Stomach (tissue), 9 donors: Measurements from ENCODE around the gene RBFOX1. TPM values are rescaled to one million over a fixed set of nuclear protein-coding genes. Genes with fewer than 3 reads are reported as not detected.
A peak's percentile ranks its signal among the peaks of the same experiment; 100 is the strongest.

ENCODE experiments used
- DNase-seq, 2 donors: peaks; one replicate each; pipeline versions ENCODE4 v3.0.0 to v3.0.0-alpha.2; 2013 to 2019
- H3K27ac ChIP-seq, 5 donors: fragments of 200-600 bp in 4 of 5; sonication (generic) in 4 of 5; one replicate each; pipeline ENCODE4 v1.5.1; 2013 to 2019; ENCODE audit warnings: mild to moderate bottlenecking in 1 of 5, moderate library complexity in 1 of 5
- H3K27me3 ChIP-seq, 3 donors: fragments of 200-600 bp; sonication (generic); one replicate each; pipeline ENCODE4 v1.5.1; 2017 to 2019; ENCODE audit warnings: mixed run types in 1 of 3
- H3K36me3 ChIP-seq, 4 donors: fragments of 200-600 bp; sonication (generic); 1 replicate in 3 of 4; 2 replicates in 1 of 4; pipeline ENCODE4 v1.5.1; 2016 to 2019
- H3K4me1 ChIP-seq, 4 donors: fragments of 200-600 bp; sonication (generic); one replicate each; pipeline ENCODE4 v1.5.1; 2016 to 2019
- H3K4me3 ChIP-seq, 4 donors: fragments of 200-600 bp; sonication (generic) in 3 of 4; one replicate each; pipeline ENCODE4 v1.5.1; 2016 to 2019; ENCODE audit warnings: mild to moderate bottlenecking in 1 of 4
- H3K9me3 ChIP-seq, 4 donors: fragments of 200-600 bp; sonication (generic); one replicate each; pipeline ENCODE4 v1.5.1; 2016 to 2019
- EP300 ChIP-seq: sonication (generic); formaldehyde crosslinking; IDR thresholded peaks from one replicate; pipeline ENCODE4 v1.6.1; 2017; ENCODE audit warnings: antibody characterized with exemption
- POLR2A ChIP-seq, 4 donors: fragments of 450-650 bp; IDR thresholded peaks; one replicate each; pipeline ENCODE4 v1.6.1; 2016; ENCODE audit warnings: antibody characterized with exemption in 4 of 4, control low read depth in 2 of 4, mild to moderate bottlenecking in 1 of 4, moderate library complexity in 1 of 4
- POLR2AphosphoS5 ChIP-seq, 3 donors: sonication (generic); formaldehyde crosslinking; IDR thresholded peaks; one replicate each; pipeline ENCODE4 v1.6.1; 2016; ENCODE audit warnings: antibody characterized with exemption in 3 of 3
- WGBS, 5 donors: extraction: QIAGEN DNeasy Blood & Tissue Kit in 3 of 5; methylation state at CpG; one replicate each; pipeline versions ENCODE4 v1.1.5 to v1.1.7; 2013 to 2018; 5-methylcytosine and 5-hydroxymethylcytosine counted together
- intact Hi-C: fragments of 100-400 bp; cut with DNase I; formaldehyde crosslinking; loops from one replicate; pipeline ENCODE4 v1.15.1; 2023; ENCODE audit warnings: low total_unique reads
- polyA plus RNA-seq, 3 donors: library from polyadenylated mRNA; stranded (reverse); fragments of 200-250 nt; gene quantifications; one replicate each; pipeline ENCODE4 v1.2.3, GENCODE V29; 2013
- total RNA-seq, 5 donors: library from RNA; depleted of rRNA; stranded (reverse); fragments of >200 nt; gene quantifications; one replicate each; pipeline versions ENCODE4 v1.1.0 to v1.2.3, GENCODE V29; 2014 to 2016
- TF ChIP-seq, protein P1 (sequence below), 7 experiments: fragments of 450-650 bp in 4 of 7; fragments of 200-600 bp in 3 of 7; sonication (generic) in 3 of 7; IDR thresholded peaks; one replicate each; pipeline ENCODE4 v1.5.1; 2016 to 2019; ENCODE audit warnings: antibody characterized with exemption in 7 of 7, control low read depth in 2 of 7, mild to moderate bottlenecking in 1 of 7
- donor health status: healthy with polysubstance abuse.
- donor health status: Bipolar disorder and iron deficiency.
- donor health status: healthy.

RBFOX1 gene
- total and polyA plus RNA-seq, 8 donors = 0.03 to 20.9 (median 0.35) TPM; not detected in 4

DNA sequence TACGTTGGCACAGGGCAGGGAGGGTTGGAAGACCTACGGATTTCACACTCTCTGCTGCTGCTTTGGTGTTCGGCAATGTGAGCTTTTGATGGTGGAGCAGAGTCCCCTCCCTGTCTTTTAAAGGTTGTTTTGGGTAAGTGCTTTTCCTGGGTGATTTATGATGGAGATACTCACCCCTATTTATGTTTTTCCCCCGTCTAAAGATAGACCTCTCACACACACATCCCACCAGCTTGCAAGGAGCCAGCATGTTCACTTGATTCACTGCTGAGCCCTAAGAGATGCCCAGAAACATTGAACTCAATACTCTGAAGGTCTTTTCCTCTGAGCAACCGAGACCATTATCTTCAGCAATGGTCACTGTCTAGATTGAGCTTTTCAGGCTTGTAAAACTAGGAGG is 8.3 kb downstream of the RBFOX1 start:
- WGBS, 5 donors = 61 to 75% (median 66%) methylated on average over 5 of the region's 5 CpGs
- DNase-seq = no peak
- Histone ChIP-seq H3K9me3 (no peaks in the 10 kb centered on the region), H3K27me3 (peaks cover 0 to 3% (median 0%) of the 10 kb centered on the region in 3 donors), H3K36me3 (no peaks in the 10 kb centered on the region), H3K4me1 (no peaks in the 10 kb centered on the region), H3K4me3 (no peak overlapping the region), H3K27ac (no peak overlapping the region)
- intact Hi-C loops = no loop called here
- TF ChIP-seq POLR2AphosphoS5 (IDR thresholded peaks at IDR 0.05) (no peak), POLR2A (IDR thresholded peaks at IDR 0.05) (no peak), EP300 (no peak)
- TF ChIP-seq, protein P1, sequence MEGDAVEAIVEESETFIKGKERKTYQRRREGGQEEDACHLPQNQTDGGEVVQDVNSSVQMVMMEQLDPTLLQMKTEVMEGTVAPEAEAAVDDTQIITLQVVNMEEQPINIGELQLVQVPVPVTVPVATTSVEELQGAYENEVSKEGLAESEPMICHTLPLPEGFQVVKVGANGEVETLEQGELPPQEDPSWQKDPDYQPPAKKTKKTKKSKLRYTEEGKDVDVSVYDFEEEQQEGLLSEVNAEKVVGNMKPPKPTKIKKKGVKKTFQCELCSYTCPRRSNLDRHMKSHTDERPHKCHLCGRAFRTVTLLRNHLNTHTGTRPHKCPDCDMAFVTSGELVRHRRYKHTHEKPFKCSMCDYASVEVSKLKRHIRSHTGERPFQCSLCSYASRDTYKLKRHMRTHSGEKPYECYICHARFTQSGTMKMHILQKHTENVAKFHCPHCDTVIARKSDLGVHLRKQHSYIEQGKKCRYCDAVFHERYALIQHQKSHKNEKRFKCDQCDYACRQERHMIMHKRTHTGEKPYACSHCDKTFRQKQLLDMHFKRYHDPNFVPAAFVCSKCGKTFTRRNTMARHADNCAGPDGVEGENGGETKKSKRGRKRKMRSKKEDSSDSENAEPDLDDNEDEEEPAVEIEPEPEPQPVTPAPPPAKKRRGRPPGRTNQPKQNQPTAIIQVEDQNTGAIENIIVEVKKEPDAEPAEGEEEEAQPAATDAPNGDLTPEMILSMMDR (IDR thresholded peaks at IDR 0.05) = no peak

DNA sequence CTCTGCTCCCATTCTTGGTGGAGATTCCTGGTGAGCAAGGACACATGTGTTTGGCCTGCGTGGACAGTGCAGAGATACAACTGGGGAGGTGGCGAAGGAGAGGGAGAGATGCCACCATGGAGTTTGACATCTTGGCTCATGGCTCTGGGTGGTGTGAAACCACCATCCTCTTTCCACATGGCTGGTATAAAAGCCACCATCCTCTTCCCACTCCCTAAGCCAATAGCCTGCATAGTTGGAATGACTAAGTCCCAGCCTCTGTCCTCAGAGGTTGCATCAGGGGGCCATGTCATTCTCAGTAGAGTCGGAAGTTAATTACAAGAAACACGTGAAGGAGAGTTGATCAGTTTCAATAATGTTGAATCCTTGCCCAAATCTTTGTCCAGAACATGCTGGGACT is 10.0 kb downstream of the RBFOX1 start:
- no peak for TF ChIP-seq POLR2A (IDR thresholded peaks at IDR 0.05)
- no peak for TF ChIP-seq POLR2AphosphoS5 (IDR thresholded peaks at IDR 0.05)
- TF ChIP-seq, protein P1 (IDR thresholded peaks at IDR 0.05) = no peak
- TF ChIP-seq EP300 = no peak
- WGBS, 5 donors = 75 to 81% (median 78%) methylated on average over 4 of the region's 4 CpGs
- intact Hi-C loops = no loop called here
- H3K4me1 ChIP-seq = no peaks in the 10 kb centered on the region
- H3K9me3 ChIP-seq = no peaks in the 10 kb centered on the region
- H3K36me3 ChIP-seq = no peaks in the 10 kb centered on the region
- no peak overlapping the region for H3K4me3 ChIP-seq
- H3K27ac ChIP-seq = no peak overlapping the region
- no peaks in the 10 kb centered on the region for H3K27me3 ChIP-seq
- no peak for DNase-seq

DNA sequence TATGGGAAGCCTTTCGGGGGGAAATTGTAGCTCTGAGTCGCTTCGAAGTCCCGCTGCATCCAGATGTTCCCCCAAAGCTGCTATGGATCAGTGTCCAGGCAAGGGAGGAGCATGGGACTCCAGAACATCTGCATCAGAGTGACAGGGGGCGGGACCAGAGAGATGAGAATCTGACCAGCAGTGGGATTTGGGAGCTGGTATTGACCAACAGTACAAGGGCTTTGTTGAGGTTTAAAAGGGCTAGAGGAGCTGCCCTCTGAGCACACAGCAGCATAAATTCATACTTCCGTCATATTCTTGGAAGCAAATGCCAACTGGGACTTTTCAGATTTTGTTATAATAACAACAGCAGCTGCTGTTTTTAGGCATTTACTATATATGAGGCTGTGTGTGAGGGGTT is 10.6 kb downstream of the RBFOX1 start:
- 68 to 79% (median 72%) methylated on average over 6 of the region's 6 CpGs for WGBS, 5 donors
- H3K27ac ChIP-seq = no peak overlapping the region
- no peak for TF ChIP-seq POLR2AphosphoS5 (IDR thresholded peaks at IDR 0.05)
- TF ChIP-seq EP300 = no peak
- TF ChIP-seq POLR2A (IDR thresholded peaks at IDR 0.05) = no peak
- TF ChIP-seq, protein P1 (IDR thresholded peaks at IDR 0.05) = no peak
- H3K4me3 ChIP-seq = no peak overlapping the region
- H3K9me3 ChIP-seq = no peaks in the 10 kb centered on the region
- intact Hi-C loops = no loop called here
- DNase-seq = peak in 1 of 2 donors; percentile 42
- no peaks in the 10 kb centered on the region for H3K27me3 ChIP-seq
- H3K4me1 ChIP-seq = no peaks in the 10 kb centered on the region
- H3K36me3 ChIP-seq = no peaks in the 10 kb centered on the region

DNA sequence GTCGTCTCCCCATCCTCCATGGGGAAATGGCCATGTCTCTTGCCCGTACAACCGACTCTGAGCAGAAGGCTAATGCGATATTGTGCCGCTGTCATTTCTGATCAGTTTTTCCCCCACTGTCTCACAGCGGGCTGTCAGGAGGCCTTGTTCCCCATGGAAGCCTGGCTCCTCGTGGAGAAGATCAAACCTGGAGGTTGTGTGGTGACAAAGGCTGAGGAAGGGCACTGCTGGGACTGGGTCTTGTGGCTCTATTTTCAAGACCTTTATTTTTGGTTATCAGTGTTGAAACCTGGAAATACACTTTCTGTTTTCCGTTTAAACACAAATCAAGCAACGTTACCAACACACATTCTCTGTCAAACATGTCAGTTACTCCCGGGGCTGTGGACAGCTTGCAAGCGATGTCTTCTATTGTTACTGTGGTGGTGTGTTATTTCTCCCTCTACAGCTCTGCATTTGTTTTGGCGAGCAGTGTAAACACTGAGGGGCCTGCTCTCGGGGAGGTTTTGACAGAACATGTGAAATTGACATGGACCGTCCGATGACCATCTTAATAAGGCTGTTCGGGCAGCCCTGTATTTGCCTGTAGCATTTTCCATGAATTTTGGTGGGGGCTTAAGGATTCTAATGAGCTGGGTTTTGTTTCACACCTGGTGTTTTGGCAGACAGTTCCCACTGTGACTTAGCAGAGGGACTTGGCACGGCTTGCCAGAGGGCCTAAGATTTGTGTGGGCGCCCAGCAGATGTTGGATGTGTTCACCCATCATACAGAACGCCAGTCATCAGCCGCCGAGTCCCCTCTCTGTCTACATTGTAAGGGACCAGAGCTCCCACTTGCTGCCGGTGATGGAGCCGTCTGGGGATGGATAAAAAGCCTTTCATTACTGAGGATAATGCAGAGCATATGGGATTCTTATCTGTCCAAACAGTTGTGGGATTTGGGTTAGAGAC is 12.5 kb downstream of the RBFOX1 start:
- Histone ChIP-seq H3K9me3 (no peaks in the 10 kb centered on the region), H3K27ac (no peak overlapping the region), H3K4me1 (no peaks in the 10 kb centered on the region), H3K4me3 (no peak overlapping the region), H3K27me3 (no peaks in the 10 kb centered on the region), H3K36me3 (no peaks in the 10 kb centered on the region)
- 46 to 51% (median 49%) methylated on average over 22 to 23 of the region's 23 CpGs for WGBS, 5 donors
- intact Hi-C loops = no loop called here
- peak in 1 of 2 donors; percentile 7 for DNase-seq
- TF ChIP-seq POLR2AphosphoS5 (IDR thresholded peaks at IDR 0.05) = no peak
- TF ChIP-seq, protein P1 (IDR thresholded peaks at IDR 0.05) = no peak
- no peak for TF ChIP-seq POLR2A (IDR thresholded peaks at IDR 0.05)
- no peak for TF ChIP-seq EP300
